ENCODE data around the gene PRSS38.

Gene PRSS38

GRCh38 chr1:227793079-227793947, 22.2 kb upstream of the PRSS38 start:
- DNase-seq (ENCODE audit: low read depth in 3 of 3) = no peak

DNA sequence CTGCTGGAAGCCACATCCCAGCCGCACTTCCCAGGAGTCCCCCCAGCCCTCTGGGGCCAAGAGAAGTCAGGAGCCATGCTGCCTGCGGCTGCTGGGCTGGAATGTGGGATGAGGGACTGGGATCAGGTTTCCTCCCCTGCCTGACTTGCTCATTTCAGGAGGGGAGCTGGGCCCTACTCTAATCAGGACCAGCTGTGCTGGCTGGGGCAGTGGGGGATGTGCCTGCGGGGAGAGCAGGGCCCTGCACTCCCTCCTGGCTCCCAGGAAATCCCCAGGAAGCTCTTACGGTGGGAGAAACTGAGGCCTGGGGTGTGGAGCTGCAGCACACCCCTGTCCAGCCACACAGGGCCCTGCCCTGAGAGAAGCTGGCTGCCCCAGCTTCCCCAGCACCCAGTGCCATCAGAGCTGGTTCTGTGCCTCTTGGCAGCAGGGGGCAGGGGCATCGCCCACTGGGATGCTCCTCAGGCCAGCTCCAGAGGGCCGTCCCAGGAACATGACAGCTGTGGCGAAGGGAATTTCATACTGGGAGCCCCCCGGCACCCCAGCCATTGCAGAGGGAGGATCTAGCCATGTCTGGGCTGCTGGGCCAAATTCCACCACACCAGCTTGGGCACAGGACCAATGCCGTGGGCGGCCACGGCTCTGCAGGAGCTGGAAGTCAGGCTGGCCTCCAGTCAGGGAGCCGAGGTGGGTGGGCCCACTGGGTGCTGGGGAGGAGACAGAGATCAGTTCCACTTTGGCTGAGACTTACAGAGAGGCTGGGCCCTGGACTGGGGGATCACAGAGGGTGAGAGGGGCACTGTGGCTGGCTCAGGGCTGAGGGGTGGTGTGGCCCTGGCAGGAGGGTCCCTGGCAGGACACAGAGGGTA, 21.3 kb upstream of the PRSS38 start:
- DNase-seq (ENCODE audit: low read depth in 3 of 3) = no peak

DNA sequence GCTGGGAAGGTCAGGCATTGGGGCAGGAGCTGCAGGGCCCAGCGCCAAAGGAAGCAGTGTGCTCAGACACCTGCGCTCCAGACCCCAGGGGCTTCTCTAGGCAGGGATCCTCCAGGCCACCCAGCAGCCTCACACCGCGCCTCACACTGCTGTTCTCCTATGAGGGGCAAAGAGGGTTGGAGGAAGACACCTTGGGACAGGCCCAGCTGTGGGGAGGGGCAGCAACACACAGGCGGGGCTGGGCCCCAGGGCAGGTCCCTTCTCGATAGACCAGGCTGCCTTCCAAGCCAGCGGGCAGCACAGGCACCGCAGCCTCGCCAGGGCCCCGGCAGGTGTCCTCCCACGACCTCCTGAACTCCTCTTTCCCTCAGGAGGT, 20.7 kb upstream of the PRSS38 start:
- DNase-seq (ENCODE audit: low read depth in 3 of 3) = no peak

DNA sequence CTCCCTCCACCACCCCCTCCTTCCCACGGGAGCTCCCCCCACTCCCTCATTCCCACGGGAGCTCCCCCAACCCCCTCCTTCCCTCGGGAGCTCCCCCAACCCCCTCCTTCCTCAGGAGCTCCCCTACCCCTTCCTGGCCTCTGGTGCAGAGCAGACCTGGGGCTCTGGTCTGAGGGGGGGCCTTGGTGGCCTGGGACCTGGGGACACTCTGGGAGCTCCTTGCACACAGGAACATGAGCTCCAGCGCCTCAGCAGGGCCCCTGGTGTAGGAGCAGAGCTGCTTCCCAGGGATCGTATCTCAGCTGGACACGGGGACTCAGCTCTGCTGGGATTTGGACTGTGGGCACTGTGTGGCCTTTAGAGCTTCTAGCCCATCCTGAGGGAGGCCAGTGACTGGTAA, 19.7 kb upstream of the PRSS38 start:
- no peak for DNase-seq (ENCODE audit: low read depth in 3 of 3)

- no peak for DNase-seq (ENCODE audit: low read depth in 3 of 3)
Observed at GRCh38 chr1:227796359-227796915, 19.0 kb upstream of the PRSS38 start.

DNA sequence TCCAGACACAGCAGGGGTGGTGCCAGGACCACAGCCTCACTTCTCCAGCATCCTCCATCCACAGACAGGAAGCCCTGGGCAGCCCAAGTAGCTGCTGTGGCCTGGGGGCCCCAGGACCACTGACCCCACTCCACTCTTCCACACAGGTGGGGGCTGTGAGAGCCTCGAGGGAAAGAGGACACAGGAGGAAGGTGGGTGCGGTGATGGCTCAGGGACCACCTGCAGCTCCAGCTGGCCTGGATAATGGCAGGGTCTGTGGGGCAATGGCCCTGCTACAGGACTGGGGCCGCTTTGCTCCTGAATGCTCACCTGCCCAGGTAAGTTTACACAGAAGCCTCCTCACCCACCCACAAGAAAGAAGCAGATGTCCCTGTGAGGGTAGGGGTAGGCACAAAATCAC, 18.3 kb upstream of the PRSS38 start:
- no peak for DNase-seq (ENCODE audit: low read depth in 3 of 3)

- DNase-seq (ENCODE audit: low read depth in 3 of 3) = no peak
Observed at GRCh38 chr1:227797625-227798024, 17.9 kb upstream of the PRSS38 start.

- no peak for DNase-seq (ENCODE audit: low read depth in 3 of 3)
Observed at GRCh38 chr1:227798078-227798802, 17.2 kb upstream of the PRSS38 start.

DNA sequence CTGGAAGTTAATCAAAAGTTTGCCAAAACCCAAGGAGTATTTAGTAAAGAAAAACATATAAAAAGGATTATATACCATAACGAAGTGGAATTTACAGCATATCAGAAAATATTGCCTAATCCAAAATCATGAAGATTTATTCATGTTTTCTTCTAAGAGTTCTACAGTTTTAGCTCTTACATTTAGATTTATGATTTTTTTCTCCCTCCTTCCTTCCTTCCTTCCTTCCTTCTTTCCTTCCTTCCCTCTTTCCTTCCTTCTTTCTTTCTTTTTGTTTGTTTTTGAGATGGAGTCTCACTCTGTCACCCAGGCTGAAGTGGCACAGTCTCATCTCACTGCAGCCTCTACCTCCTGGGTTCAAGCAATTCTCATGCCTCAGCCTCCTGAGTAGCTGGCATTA, 15.7 kb upstream of the PRSS38 start:
- no peak for DNase-seq (ENCODE audit: low read depth in 3 of 3)

DNA sequence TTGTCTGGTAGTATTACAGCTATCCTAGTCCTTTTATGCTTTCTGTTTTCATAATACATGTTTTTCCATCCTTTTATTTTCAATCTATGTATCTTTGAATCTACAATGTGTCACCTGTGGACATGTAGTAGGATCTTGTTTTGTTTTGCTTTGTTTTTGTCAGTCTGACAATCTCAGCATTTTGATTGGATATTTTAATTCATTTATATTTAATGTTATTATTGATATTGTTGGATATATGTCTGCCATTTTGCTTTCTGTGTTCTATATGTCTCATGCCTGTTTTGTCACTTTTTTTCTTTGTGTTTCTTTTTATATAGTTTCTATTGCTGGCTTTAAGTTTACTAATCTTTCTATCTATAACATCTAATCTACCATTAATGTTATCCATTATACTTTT, 11.5 kb upstream of the PRSS38 start:
- no peak for DNase-seq (ENCODE audit: low read depth in 3 of 3)

DNA sequence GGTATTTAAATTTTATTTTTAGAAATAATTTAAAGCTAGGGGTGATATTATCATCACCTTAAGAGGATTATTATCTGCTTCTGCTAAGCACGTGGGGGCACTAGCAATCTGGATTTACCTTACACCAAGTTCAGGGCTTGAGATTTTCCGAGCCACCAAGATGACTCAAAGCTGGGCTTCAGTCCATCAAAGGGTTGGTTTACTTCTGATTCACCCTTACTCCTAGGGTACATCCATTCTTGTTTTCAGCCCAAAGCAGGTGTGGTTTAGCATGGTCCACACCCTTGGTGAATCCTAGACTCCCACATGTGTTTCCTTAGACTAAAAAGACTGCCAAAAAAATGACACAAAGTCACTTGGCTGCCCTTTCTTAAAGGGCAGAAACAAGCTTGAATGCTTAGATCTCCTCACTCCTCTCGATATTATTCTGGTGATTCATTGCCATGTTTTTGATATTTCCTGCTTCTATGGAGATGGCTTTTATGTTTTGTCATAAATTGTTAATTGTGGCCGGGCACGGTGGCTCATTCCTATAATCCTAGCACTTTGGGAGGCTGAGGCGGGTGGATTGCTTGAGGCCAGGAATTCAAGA, 9.8 kb upstream of the PRSS38 start:
- DNase-seq (ENCODE audit: low read depth in 3 of 3) = no peak

GRCh38 chr1:227808566-227808965, 6.9 kb upstream of the PRSS38 start:
- no peak for DNase-seq (ENCODE audit: low read depth in 3 of 3)

- DNase-seq (ENCODE audit: low read depth in 3 of 3) = no peak
Observed at GRCh38 chr1:227809026-227809425, 6.4 kb upstream of the PRSS38 start.

GRCh38 chr1:227813962-227814361, 1.5 kb upstream of the PRSS38 start:
- DNase-seq (ENCODE audit: low read depth in 3 of 3) = no peak

GRCh38 chr1:227816750-227817446, 1.4 kb downstream of the PRSS38 start:
- no peak for DNase-seq (ENCODE audit: low read depth in 3 of 3)

DNA sequence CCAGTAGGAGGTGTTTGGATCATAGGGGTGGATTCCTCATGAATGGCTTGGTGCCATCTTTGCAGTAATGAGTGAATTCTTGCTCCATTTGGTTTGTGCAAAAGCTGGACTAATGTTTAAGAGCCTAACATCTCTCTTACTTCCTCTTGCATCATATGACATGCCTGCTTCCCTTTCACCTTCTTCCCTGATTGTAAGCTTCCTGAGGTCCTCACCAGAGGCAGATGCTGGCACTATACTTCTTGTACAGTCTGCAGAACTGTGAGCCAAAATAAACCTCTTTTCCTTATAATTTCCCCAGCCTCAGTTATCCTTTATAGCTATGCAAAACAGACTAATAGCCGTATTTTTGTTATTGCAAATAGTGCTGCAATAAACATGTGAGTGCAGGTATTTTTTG, 8.1 kb downstream of the PRSS38 start:
- no peak for DNase-seq (ENCODE audit: low read depth in 3 of 3)

DNA sequence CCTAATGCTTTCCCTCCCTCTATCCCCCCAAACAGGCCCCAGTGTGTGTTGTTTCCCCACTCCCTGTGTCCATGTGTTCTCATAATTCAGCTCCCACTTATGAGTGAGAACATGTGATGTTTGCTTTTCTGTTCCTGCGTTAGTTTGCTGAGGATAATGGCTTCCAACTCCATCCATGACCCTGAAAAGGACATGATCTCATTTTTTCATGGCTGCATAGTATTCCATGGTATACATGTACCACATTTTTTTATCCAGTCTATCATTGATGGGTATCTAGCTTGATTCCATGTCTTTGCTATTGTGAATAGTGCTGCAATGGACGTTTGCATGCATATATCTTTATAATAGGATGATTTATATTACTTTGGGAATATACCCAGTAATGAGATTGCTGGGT, 8.7 kb downstream of the PRSS38 start:
- DNase-seq (ENCODE audit: low read depth in 3 of 3) = no peak

GRCh38 chr1:227828786-227829185, 13.3 kb downstream of the PRSS38 start:
- DNase-seq (ENCODE audit: low read depth in 3 of 3) = no peak

DNA sequence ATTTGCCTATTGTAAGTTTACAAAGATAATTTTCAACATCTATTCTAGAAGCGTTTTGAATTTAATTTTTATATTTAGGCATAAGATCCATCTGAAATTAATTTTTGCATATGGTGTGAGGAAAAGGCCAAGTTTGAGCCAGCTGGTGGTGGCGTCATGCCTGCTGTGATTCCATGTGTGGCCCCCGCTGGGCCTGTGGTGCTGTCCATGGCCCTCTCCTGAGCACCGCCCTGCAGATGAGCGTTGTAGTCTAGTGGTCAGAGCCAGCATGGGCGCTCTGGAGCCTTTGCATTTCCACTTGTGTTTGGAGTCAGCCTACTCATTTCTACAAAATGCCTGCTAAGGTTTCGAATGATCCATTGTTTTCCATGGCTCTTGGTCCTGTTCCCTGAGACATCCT, 22.7 kb downstream of the PRSS38 start:
- DNase-seq (ENCODE audit: low read depth in 3 of 3) = no peak

DNA sequence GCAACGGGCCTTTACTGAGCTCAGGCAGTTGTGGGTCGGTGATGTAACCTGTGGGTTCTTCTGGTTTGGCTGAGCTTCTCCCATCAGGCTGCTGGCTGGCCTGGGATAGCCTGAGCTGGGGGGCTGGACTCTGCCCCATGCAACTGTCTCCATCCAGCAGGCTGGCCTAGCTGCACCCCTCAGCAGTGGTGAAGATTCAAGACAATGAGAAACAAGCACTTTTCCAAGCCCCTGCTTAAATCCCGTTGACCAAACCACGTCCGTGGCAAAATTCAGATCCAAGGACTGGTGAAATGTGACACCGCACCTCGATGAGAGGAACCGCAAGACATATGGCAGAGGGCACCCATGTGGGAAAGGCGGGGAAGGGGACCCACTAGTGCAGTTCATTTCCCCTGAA, 25.6 kb downstream of the PRSS38 start:
- no peak for DNase-seq (ENCODE audit: low read depth in 3 of 3)
